NCI-H1694 (cell line): ENCODE results near the gene DUS1L.

Source experiments
- DNase-seq: peaks from one replicate; lab custom pipeline; 2025; lab: John Stamatoyannopoulos, UW

The DUS1L gene

DNA sequence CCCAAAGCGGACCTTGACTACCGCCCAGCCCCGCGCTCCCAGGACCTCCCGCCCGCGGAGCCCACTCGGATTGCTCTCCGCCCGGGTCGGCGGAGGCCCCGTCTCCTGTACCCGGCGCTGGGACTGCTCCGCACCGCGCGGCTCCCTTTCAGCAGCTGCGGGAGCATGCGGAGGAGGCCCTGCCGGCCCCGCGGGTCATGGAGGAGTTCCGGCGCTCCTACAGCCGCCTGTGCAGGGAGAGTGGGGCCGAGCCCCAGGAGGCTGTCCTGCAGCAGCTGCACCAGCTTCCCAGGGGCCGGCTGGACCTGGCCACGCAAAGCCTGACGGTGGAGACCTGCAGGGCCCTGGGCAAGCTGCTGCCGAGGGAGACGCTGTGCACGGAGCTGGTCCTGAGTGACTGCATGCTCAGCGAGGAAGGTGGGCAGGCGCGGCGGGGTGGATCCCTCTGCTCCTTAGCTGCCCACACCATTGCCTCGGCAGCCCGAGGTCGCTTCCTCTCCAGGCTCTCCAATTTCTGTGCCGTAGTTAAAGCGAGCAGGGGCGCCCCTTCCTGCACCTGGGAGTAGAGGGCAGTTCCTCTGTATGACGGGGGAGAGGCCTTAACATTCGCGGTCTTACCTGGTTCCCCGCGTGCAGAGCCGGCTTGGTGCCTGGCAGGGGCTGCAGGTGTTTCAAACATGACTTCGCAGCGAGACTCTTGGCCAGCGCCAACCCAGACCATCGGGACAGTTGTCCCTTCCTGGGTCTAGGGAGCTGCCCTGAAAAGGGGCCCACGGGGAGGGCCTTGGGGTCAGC is 42.0 kb downstream of the DUS1L start:
- no peak for DNase-seq

DNA sequence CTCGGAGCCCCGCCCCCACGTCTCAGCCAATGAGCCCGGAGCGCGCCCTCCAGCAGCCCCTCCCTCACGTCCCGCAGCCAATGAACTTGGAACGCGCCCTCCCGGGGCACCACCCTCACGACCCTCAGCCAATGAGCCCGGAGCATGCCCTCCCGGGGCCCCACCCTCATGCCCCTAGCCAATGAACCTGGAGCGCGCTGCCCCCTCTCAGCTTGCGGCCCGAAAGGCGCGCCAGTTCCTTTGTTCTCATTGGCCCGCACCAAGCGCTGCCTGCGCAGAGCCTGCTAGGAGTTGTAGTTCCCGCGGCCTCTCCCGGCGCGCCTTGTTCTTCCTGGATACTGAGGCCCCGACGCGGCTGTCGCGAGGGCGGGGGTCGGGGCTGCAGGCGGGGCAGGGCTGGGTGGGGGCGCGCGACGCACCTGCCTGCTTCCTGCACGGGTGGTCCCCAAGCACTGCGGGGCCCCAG is 42.6 kb downstream of the DUS1L start, which contains the start of gene LRRC45:
LRRC45 (plus strand) TSS at position 325 of the 466 bp plus-strand sequence. CDS start 339 bp downstream, outside the sequence.
- peak; percentile 100 for DNase-seq

DNA sequence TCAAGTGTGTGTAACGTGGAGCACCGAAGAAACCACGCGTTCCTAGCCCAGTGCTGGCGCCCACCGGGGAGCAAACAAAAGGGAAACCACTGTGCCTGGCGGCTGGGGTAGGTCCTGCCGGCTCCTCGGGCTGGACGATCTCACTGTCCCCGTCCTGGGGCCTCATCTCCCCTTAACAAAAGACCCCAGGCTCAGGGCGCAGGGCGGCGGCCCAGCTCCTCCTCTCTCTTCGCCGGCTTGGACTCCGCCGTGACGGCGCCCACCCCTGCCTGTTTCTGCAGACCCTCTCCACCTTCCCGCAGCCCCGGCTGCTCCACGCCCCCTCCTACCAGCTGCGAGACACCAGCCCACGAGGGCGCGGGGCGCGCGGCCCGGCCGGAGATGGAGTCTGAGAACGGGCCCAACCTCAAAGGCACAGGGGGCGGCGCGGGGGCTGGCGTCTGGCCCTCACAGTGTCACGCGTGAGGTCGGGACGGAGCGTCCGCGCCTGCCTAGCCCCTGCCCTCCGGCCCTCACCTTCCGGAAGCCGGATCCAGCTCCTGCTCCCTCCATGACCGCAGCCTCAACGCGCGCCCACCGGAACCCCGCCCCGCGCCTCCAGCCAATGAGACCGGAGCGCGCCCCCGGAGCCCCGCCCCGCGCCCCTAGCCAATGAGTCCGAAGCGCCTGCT is 43.2 kb downstream of the DUS1L start, which contains the start of gene CENPX:
CENPX (minus strand) TSS at position 569 of the 671 bp plus-strand sequence; CDS start at position 552, 17 bp downstream.
- DNase-seq: no peak

DNA sequence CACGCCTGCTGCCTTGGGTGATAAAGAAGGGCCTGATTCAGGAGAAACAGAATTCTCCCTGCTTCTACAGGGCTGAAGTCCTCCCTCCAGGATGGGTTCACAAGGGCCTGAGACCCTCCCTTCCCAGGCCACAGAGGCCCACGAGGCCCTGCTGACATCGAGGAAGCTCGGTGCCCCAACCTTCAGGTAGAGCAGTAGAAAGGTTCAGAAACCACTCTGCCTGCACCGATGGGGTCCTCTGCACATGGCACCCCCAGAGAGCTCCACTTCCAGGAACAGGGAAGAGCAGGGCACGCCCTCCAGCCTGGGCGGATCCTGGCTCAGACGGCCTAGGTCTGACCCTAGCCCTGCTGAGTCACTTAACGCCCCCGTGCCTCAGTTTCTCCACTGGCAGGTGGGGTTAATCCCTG is 43.7 kb downstream of the DUS1L start:
- DNase-seq: no peak

DNA sequence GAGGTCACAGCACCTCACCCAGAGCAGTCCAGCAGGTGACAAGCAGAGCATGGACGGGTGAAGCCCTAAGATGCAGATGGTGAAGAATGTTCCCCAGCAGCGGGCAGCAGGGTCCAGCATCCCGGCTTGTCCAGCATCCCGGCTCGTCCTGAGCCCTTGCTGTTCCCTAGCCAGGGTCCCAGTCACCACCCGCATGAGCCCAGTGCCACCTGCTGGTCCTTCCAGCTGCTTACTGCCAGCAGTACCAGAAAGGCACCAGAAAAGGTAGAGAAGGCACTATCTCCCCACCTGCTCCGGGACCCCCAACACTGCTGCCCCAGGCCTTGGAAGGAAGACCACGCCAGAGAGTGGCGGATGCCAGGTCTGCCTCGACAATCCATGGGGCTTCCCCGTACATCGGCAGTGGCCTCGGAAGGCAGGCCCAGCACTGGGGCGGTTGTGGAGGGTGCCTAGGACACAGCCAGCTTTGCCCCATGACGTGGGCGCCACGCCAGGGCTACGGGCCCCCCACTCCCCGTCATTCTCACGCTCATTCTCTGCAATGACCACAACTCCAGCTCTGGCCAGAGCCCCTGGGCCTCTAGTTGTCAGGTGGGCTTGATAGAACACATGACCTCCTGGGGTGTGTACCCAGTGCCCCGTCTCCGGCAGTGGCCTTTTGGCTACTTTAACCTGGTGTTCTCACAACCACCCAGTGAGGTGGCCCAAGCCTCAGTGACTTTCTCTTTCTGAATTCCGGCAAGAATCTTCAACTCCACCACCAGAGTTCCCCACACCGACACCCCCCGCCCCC is 44.3 kb downstream of the DUS1L start:
- DNase-seq: peak; percentile 71

DNA sequence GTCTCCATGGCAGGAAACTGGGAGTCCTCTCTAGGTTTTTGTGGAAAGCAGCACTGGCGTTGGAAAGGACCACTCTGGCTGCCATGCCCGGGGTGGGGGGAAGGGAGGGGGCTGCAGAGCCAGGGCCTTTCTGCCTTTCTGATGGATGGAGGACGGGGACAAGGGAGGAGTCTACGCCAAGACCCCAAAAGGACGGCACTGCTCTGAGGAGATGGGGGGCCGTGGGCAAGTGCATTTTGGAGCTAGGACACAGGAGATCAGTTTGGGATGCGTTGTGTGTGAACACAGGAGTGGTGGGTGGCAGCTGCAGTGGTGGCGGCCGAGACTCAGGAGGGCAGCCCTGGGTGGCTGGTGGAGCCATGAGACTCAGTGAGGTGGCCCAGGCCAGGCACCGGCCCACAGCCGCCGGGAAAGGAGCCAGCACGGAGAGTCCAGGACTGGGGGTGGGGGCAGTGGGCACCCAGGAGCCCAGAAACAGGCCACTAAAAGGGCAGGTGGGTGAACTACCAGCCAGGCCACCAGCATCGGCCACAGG is 45.0 kb downstream of the DUS1L start:
- no peak for DNase-seq

DNA sequence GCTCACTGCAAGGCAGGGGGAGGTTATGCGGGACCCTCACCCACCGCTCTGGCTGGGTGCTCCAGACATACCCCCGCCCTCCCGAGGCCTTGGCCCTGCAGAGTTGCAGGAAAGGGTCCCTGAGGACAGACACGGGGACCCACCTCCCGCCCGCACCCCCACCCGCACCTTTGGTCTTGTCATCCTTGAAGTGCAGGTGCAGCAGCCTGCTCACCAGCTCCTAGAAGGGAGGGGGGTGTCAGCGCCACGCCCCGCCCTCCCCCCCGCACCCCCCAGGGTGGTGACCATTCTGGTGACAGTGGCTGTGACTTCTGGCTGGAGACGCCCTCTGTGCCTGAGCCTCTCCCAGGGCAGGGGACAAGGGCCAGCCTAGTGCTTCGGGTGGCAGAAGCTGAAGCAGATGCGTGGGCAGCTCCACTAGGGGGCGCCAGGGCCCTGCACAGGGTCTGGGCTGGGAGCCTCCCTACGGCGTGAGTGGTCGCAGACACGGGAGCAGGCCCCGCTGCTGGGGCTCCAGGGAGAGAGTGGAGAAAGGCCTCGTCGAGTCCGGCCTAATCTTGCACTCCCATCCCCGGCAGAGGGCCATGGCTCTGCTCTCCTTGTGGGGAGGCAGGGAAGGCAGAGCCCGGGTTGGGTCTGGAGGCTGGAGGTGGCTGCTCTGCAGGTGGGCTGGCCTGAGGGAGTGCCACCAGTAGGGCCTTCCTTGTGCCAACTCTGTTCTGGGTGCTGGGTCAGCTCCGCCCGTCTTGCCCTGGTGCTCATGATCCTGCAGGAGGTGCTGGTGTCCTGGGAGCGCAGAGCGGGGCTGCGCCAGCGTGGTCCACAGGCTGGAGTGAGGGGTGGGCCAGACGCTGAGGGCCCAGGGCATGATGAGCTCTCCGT is 45.7 kb downstream of the DUS1L start:
- DNase-seq: peak; percentile 53

DNA sequence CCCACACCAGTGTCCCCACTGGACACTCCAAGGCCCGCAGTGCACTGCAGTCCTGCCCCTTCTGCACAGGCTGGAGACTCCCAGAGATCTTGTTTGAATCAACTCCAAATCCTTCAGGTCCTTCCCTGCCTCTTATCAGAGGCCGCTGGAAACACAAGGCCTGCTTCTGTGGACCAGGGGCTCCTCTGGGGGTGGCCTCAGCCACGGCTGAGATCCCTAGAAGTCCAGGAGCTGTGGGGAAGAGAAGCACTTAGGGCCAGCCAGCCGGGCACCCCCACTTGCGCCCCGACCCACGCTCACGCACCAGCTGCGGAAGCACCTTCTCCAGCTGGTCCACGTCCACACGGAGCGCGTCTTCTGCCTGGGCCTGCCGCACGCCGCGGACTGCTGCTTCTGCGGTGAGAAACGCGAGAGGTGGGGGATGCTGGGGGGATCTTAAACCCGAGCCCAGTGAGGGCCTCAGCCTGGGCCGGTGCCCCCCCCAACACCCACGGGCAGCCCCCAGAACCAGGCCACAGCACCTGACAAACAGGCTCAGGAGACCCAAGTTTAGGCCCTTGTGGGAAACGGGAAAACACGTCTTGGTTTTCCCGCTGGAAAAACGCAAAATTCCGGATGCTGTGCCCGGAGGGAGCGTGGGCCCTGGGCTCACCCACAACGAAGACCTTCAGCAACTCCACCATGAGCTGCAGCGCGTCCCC is 46.5 kb downstream of the DUS1L start:
- DNase-seq: no peak

DNA sequence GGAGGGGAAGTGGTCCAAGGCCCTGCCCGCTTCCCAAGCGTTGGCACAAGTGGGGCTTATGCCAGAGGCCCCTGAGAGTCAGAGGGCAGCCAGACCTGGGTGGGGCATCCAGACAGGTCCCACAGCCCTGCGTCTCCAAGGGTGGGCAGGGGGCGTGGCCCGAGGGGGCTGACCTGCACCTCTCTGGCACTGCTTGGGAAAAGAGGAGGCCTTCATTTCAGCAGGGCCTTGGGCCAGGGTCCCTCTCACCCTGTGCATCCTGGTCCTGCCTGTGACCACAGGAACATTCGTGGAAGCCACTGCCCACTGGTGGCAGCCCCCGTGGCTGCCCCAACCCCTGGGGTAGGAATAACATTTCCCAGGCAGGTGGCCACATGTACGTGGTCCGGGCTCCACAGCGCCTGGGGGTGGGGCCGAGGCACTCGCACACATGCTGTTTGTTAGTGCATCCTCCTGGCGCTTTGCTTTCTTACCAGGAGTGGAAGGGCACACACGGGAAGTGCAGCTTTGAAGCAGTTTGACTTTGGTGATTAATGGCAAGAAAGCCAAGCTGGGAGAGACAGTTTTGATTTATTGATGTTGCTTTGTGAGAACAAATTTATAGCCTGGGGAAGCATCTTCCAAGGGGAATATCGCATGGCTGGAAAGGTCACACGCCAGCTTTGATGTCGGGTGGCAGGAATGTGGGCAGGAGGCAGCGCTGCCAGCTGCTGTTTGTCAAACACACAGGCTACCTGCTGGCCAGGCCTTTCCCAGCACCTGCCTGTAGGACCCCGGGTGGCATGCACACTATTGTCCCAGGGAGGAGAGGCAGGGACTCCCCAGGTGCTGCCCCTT is 47.2 kb downstream of the DUS1L start:
- DNase-seq: no peak

DNA sequence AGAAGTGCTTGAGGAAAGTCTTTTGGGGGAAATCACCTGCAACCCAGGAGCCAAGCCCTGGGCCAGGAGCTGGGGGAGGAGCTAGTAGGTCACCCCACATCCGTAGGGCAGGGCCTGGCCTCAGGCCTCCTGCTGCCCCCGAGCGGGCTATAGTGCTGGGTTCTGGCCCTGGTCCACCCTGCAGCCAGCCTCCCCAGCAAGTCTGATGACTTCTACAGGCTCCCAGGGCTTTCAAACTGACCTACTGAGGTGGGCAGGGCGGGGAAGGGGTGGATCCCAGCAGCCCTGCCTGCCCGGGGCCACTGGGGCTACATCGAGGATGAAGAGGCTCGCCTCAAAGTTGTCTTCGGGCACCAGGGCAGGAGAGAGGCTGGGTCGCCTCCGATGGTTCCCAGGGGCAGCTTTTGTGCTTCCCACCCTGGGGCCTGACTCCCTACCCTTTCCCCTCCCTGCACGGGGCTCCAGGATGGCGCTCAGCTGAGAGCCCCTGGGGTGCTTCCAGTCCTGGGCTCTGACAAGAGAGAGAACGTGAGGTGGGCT is 47.9 kb downstream of the DUS1L start:
- no peak for DNase-seq

DNA sequence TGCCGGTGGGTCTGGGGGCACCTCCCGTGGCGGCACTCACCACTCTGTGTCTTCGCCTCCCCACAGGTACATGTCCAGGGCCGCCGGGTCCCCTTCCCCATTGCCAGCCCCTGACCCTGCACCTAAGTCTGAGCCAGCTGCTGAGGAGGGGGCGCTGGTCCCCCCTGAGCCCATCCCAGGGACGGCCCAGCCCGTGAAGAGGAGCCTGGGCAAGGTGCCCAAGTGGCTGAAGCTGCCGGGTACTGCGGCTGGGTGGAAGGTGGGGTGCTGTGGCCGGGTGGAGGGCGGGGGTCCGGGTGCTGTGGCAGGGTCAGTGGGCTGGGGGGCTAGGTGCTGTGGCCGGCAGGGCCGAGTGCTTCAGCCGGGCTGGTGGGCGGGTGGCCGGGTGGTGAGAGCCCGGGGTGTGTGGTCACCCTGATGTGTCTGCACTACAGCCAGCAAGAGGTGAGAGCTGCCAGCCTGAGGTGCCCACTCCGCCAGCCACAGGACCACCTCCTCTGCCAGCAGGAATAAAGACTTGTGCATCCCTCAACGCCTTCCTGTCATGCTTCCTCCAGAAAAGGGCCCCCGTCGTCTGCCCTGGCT is 48.6 kb downstream of the DUS1L start:
- no peak for DNase-seq

DNA sequence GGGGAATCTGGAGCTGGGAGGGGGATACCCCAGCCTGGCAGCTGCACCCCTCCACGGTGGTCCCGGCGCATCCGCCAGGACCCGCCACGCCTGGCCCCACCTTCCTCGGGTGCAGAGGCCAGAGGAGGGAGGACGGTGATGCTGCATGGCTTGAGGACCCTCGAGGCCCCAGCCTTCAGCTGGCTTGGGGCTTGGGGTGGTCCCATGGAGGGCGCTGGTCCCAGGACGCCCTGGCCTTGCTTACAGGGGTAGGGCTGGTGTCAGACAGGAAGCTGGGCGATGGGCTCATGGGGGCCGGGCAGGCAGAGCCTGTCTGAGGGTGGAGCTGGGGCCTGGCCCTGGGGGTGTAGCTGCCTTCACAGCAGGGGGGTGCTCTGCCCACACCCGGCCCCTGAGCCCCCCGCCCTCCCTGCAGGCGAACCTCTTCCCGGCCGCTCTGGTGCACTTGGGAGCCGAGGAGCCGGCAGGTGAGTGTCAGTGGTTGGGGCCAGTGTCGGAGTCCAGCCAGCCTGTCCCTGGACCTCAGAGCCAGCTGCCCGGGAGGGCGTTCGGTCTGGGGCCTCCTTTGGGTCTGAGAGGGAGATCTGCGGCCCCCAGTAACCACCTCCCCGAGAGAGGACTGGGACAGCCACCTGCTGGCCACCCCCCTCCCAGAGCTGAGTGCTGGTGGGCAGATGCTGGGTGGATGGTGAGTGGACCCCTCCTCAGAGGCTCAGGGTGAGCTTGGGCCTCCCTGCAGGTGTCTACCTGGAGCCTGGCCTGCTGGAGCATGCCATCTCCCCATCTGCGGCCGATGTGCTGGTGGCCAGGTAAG is 49.3 kb downstream of the DUS1L start:
- DNase-seq: no peak

DNA sequence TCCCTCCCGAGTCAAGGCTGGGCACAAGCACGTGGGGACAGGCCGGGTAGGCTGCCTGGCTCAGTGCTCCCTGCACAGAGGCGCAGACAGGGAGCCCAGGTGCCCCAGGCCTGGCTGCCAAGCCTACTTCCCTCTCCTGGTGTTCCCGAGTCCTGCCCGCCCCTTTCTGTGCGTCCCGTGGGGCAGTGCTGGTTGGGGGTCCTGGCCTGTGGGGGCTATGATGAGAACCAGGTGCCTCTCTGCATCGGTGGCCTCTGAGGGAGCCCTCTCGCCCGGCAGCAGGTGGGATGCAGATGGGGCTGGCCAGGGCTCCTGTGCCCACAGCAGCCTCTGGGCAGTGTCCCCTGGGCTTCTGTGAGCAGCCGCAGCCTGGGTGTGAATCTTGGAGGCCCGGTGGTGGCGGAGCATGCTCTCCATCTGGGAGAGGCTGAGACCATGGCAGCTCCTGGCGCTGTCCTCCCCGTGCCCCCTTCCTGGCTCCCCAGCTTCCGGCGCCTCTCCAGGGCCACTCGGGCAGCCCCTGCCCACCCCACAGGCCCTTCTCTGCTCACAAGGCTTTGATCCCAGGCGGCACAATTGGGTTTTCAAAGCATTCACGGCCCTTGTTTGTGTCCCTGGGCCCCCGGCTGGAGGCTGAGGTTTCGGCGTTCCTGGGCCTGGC is 50.2 kb downstream of the DUS1L start:
- DNase-seq: no peak

DNA sequence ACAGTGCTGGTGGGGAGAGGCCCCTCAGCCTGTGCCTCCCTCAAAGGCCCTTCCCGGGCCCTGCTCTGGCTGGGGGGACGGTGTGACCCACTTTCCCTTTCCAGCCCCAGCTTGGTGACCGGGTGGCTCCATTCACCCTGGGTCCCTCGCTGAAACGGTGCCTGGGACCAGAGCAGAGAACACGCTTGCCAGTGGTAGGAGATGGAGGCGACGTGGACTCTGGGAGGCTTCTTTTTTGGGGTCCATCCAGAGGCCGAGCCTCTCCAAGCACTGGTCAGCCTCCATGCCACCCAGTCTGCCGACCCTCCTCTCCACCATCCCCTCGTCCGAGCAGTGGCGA is 50.7 kb downstream of the DUS1L start:
- no peak for DNase-seq

DNA sequence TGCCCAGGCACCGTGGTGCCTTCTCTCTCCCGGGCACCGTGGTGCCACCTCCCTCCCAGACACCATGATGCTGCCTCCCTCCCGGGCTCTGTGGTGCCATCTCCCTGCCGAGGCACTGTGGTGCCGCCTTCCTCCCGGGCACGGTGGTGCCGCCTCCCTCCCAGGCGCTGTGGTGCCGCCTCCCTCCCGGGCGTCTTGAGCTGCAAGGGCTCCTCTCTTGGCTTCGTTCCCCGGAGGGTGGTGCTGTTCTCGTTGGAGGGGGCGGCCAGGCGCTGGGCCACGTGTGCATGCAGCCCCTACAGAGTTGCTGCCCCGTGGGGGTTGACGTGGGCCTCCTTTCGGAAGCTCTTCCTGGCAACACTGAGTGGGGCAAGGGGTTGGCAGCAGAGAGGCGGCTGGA is 51.2 kb downstream of the DUS1L start:
- DNase-seq: no peak

DNA sequence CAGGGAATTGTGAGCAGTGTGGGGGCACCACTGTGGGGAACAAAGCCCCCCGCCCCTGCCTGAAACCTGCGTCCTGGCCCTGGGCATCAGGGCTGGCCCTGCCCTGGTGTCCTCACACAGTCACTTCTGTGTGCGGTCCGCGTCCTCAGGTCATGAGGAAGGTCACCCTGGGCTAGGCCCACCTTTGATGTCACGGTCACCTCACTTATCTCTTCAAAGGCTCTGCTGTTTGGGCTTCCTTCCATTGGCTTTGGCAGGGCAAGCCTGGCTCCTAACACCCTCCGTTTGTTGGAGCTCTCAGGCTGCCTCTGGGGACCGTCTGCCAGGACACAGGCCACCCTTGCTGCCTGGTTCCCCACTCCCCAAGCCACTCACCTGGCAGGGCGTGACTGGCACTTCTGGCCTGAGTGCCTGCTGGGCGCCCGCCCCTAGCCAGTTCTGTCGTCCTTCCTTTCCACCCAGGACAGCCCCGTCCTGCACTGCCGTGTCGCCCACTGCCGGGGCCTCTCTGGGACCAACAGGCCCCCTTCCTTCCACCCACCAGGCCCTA is 51.8 kb downstream of the DUS1L start:
- DNase-seq: no peak

DNA sequence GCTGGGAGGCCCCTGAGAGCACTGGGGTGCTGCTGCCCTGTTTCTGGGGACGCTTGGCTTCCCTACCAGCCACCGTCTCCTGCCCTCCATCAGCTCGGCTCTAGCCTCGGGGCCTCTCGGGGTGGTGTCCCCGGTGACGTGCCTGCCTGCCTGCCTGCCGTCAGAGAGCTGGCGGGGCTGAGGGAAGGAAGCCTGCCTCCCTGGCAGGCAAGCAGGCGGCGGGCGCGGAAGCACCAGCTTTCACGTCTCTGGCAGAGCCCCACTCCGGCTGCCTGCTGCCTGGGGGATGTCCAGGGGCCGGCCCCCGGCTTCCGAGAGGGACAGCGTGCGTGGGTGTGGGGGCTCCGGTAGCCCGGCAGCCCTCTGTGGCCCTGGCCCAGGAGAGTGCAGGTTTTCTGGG is 52.3 kb downstream of the DUS1L start:
- no peak for DNase-seq
